SK-N-SH (cell line): ENCODE results near the gene NAPG.

Source experiments
- EZH2phosphoT487 ChIP-seq: fragments of 200-600 bp; sonication (generic); IDR thresholded peaks from 2 replicates; pipeline ENCODE4 v1.6.1; 2017; ENCODE audit warnings: low read depth, mixed run types, mild to moderate bottlenecking, antibody characterized with exemption, moderate library complexity, borderline replicate concordance
- FOXM1 ChIP-seq: IDR thresholded peaks from 2 replicates; pipeline ENCODE4 v1.4.0; 2012; ENCODE audit warnings: low read depth, mild to moderate bottlenecking
- MEF2A ChIP-seq: IDR thresholded peaks from 2 replicates; pipeline ENCODE4 v1.4.0; 2012; ENCODE audit warnings: low read depth, borderline replicate concordance
- NFIC ChIP-seq: IDR thresholded peaks from 2 replicates; pipeline ENCODE4 v1.4.0; 2012; ENCODE audit warnings: borderline replicate concordance
- RCOR1 ChIP-seq: fragments of 150-350 bp; IDR thresholded peaks from 2 replicates; pipeline ENCODE4 v1.6.1; 2017; ENCODE audit warnings: antibody characterized with exemption, low read length
- RFX5 ChIP-seq: IDR thresholded peaks from 2 replicates; pipeline ENCODE4 v1.6.1; 2012; ENCODE audit warnings: mild to moderate bottlenecking, improper control_type of control experiment, low read length
- USF2 ChIP-seq: fragments of 150-350 bp; IDR thresholded peaks from 2 replicates; pipeline ENCODE4 v1.6.1; 2017; ENCODE audit warnings: antibody characterized with exemption, low read length, low read depth, borderline replicate concordance
- YY1 ChIP-seq: IDR thresholded peaks from 2 replicates; pipeline ENCODE4 v1.4.0; 2012; ENCODE audit warnings: low read depth, mild to moderate bottlenecking
- TF ChIP-seq, protein P1 (sequence below): fragments of 200-600 bp; sonication (generic); IDR thresholded peaks from 2 replicates; pipeline ENCODE4 v1.6.1; 2017; ENCODE audit warnings: antibody characterized with exemption, mild to moderate bottlenecking, moderate library complexity
- TF ChIP-seq, protein P2 (sequence below): IDR thresholded peaks from 2 replicates; pipeline ENCODE4 v1.4.0; 2012; ENCODE audit warnings: low read depth, borderline replicate concordance

GRCh38 chr18:10588975-10589374, 63.1 kb downstream of the NAPG start:
- TF ChIP-seq, protein P1, sequence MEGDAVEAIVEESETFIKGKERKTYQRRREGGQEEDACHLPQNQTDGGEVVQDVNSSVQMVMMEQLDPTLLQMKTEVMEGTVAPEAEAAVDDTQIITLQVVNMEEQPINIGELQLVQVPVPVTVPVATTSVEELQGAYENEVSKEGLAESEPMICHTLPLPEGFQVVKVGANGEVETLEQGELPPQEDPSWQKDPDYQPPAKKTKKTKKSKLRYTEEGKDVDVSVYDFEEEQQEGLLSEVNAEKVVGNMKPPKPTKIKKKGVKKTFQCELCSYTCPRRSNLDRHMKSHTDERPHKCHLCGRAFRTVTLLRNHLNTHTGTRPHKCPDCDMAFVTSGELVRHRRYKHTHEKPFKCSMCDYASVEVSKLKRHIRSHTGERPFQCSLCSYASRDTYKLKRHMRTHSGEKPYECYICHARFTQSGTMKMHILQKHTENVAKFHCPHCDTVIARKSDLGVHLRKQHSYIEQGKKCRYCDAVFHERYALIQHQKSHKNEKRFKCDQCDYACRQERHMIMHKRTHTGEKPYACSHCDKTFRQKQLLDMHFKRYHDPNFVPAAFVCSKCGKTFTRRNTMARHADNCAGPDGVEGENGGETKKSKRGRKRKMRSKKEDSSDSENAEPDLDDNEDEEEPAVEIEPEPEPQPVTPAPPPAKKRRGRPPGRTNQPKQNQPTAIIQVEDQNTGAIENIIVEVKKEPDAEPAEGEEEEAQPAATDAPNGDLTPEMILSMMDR: no peak
- TF ChIP-seq MEF2A (no peak), FOXM1 (no peak), USF2 (no peak), YY1 (no peak), RFX5 (no peak), RCOR1 (no peak), EZH2phosphoT487 (no peak), NFIC (no peak; the same call in 1 of the 2 replicates)
- TF ChIP-seq, protein P2, sequence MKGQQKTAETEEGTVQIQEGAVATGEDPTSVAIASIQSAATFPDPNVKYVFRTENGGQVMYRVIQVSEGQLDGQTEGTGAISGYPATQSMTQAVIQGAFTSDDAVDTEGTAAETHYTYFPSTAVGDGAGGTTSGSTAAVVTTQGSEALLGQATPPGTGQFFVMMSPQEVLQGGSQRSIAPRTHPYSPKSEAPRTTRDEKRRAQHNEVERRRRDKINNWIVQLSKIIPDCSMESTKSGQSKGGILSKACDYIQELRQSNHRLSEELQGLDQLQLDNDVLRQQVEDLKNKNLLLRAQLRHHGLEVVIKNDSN: no peak
